GM12891 (cell line): Measurements from ENCODE around the gene TTLL7.

Experiments
- POLR2A ChIP-seq: IDR thresholded peaks from 2 replicates; pipeline ENCODE4 v1.6.1; 2011; ENCODE audit warnings: low read depth, low read length, control low read depth
- POLR2AphosphoS5 ChIP-seq: IDR thresholded peaks from 2 replicates; pipeline ENCODE4 v1.6.1; 2011; ENCODE audit warnings: low read depth, low read length, control low read depth
- POU2F2 ChIP-seq: IDR thresholded peaks from 2 replicates; pipeline ENCODE4 v1.6.1; 2011; ENCODE audit warnings: low read depth, mild to moderate bottlenecking, control low read depth, low read length, moderate library complexity
- TAF1 ChIP-seq: IDR thresholded peaks from 2 replicates; pipeline ENCODE4 v1.6.1; 2011; ENCODE audit warnings: low read depth, low read length, control low read depth

DNA sequence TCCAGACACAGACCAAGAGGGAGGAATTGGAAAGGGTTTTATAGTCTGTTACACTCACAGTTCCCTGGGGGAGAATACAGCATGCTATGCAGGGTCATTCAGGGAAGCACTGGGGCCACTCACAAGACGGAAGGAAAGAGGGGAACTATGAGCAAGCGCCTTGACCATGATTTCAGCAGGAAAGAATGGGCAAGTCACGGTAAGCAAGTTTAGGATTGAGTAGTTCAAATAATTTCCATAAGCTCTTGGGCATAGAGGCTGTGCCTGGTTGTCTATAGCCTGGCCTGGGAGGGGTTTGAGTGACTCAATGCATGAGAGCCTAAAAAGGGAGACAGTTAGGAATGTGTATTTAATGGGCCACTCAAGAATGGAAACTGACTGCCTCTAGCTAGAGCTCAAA lies 176.7 kb downstream of the TTLL7 start:
- TF ChIP-seq POLR2AphosphoS5 (no peak), POLR2A (no peak), TAF1 (no peak), POU2F2 (no peak)
